DND-41 (cell line): ENCODE data around the gene TREX2.

Experiments
- ATAC-seq: fragments of 200-7000 bp; cut with Tn5 transposase; 3 replicates; pipeline ENCODE4 v1.9.1; 2021; ENCODE audit warnings: low read depth; ENCODE audit not compliant: insufficient read depth
- DNase-seq: peaks from one replicate; pipeline ENCODE4 v3.0.0-alpha.2; 2020
- H2AFZ ChIP-seq: 2 replicates; pipeline ENCODE4 v1.6.0; 2012; ENCODE audit warnings: low read depth, low read length
- H3K27ac ChIP-seq: 2 replicates; pipeline ENCODE4 v1.5.1; 2012; ENCODE audit warnings: low read length, inconsistent platforms
- H3K27me3 ChIP-seq: fragments of 200-600 bp; sonication (generic); 2 replicates; pipeline ENCODE4 v1.6.0; 2012; ENCODE audit warnings: low read length, mild to moderate bottlenecking, inconsistent platforms; ENCODE audit not compliant: insufficient read depth, poor library complexity
- H3K36me3 ChIP-seq: 2 replicates; pipeline ENCODE4 v1.5.1; 2012; ENCODE audit warnings: low read length, inconsistent platforms; ENCODE audit not compliant: insufficient read depth
- H3K4me1 ChIP-seq: 2 replicates; pipeline ENCODE4 v1.5.1; 2012; ENCODE audit warnings: mild to moderate bottlenecking, low read length; ENCODE audit not compliant: insufficient read depth
- H3K4me2 ChIP-seq: 2 replicates; pipeline ENCODE4 v1.6.0; 2012; ENCODE audit warnings: mild to moderate bottlenecking, moderate library complexity, low read length, inconsistent platforms; ENCODE audit not compliant: insufficient read depth
- H3K4me3 ChIP-seq, 2 experiments: fragments of 200-600 bp in 1 of 2; shearing (Covaris generic) in 1 of 2; 2 replicates each; pipeline ENCODE4 v1.5.1; 2012 to 2016; ENCODE audit warnings: inconsistent platforms in 2 of 2, low read length in 2 of 2, mild to moderate bottlenecking in 2 of 2, low read depth in 1 of 2, moderate library complexity in 1 of 2
- H3K79me2 ChIP-seq: 2 replicates; pipeline ENCODE4 v1.6.0; 2012; ENCODE audit warnings: low read length, inconsistent platforms; ENCODE audit not compliant: insufficient read depth
- H3K9ac ChIP-seq: 2 replicates; pipeline ENCODE4 v1.6.0; 2012; ENCODE audit warnings: low read depth, mild to moderate bottlenecking, inconsistent platforms, low read length, moderate library complexity
- H3K9me3 ChIP-seq: 2 replicates; pipeline ENCODE4 v1.5.1; 2012; ENCODE audit warnings: low read length, moderate library complexity, mild to moderate bottlenecking, inconsistent platforms; ENCODE audit not compliant: insufficient read depth, severe bottlenecking
- H4K20me1 ChIP-seq: 2 replicates; pipeline ENCODE4 v1.6.0; 2012; ENCODE audit warnings: low read length; ENCODE audit not compliant: insufficient read depth
- EZH2 ChIP-seq: IDR thresholded peaks from 3 replicates; pipeline ENCODE4 v1.6.1; 2012; ENCODE audit warnings: borderline replicate concordance, low read depth, mild to moderate bottlenecking, moderate library complexity, low read length, inconsistent platforms; ENCODE audit not compliant: severe bottlenecking
- TF ChIP-seq, protein P1 (sequence below): IDR thresholded peaks from 2 replicates; pipeline ENCODE4 v1.5.1; 2012; ENCODE audit warnings: borderline replicate concordance, low read length, moderate library complexity, mild to moderate bottlenecking; ENCODE audit not compliant: poor library complexity, severe bottlenecking; ENCODE audit errors: extremely low read depth

Gene TREX2

DNA sequence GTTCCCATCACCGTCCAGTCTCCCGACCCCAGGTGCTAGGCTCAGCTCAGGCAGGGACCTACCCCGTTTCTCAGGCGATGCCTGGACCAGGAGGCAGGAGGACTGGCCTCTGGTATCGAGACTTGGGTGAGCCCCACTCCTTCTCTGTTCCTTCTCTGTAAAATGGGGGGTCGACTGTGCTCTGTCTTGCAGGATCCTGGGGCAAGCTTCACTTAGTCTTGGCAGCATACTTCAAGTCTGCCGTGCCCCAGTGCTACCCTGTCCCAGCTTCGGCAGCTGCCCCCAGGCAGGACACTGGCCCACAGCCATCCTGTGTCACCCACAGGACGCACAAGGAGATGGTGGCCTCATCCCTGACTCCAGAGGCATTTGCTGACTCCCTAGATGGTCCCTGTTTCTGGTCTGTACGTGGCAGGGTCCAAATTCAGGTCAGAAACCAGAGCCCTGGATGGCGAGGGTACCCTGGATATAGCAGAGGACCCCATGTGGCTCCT, 31.6 kb upstream of the TREX2 start:
- Histone ChIP-seq H3K9ac (no peak overlapping the region), H3K4me1 (no peaks in the 10 kb centered on the region), H3K27ac (no peak overlapping the region), H2AFZ (no peak overlapping the region), H4K20me1 (no peaks in the 10 kb centered on the region), H3K4me2 (no peak overlapping the region), H3K9me3 (no peaks in the 10 kb centered on the region), H3K4me3 (no peak overlapping the region), H3K27me3 (no peaks in the 10 kb centered on the region), H3K79me2 (no peaks in the 10 kb centered on the region), H3K36me3 (no peaks in the 10 kb centered on the region)
- ATAC-seq (no peak), DNase-seq (no peak)
- no peak for TF ChIP-seq EZH2
- TF ChIP-seq, protein P1, sequence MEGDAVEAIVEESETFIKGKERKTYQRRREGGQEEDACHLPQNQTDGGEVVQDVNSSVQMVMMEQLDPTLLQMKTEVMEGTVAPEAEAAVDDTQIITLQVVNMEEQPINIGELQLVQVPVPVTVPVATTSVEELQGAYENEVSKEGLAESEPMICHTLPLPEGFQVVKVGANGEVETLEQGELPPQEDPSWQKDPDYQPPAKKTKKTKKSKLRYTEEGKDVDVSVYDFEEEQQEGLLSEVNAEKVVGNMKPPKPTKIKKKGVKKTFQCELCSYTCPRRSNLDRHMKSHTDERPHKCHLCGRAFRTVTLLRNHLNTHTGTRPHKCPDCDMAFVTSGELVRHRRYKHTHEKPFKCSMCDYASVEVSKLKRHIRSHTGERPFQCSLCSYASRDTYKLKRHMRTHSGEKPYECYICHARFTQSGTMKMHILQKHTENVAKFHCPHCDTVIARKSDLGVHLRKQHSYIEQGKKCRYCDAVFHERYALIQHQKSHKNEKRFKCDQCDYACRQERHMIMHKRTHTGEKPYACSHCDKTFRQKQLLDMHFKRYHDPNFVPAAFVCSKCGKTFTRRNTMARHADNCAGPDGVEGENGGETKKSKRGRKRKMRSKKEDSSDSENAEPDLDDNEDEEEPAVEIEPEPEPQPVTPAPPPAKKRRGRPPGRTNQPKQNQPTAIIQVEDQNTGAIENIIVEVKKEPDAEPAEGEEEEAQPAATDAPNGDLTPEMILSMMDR = no peak

DNA sequence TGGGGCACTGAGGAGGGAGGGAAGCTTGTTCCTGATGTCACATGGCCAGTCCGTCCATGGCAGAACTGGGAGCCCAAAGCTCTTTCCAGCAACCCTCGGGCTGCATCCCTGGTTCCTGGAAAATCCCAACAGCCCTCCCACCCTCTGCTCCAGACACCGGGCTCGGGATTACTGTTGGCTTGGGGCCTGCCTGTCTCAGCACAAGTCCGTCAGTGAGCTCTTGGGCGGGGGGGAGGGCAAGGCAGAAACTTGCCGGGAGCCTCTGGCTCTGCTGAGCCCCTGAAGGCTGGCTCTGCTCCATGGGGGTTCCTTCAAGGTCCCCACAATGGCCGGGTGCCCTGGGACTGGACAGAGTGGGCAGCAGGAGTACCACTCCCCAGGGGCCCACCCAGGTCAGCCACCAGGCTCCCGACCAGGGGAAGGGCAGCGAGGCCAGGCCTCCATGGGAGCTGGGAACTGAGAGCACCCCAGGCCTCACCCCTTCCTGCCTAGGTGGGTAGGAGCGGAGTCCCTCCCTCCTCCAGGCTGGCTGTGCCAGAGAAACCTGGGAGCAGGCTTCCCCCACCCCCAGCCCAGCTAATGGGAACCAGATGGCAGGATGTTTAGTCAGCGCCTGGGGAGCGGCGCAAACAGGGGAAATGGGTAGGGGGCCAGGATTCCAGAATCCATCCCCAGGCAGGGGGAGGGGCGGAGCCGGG, 31.0 kb upstream of the TREX2 start:
- Histone ChIP-seq H3K36me3 (no peaks in the 10 kb centered on the region), H3K4me2 (no peak overlapping the region), H3K9me3 (no peaks in the 10 kb centered on the region), H4K20me1 (no peaks in the 10 kb centered on the region), H3K79me2 (no peaks in the 10 kb centered on the region), H3K27me3 (no peaks in the 10 kb centered on the region), H3K9ac (no peak overlapping the region), H3K4me3 (no peak overlapping the region), H3K27ac (no peak overlapping the region), H3K4me1 (no peaks in the 10 kb centered on the region), H2AFZ (no peak overlapping the region)
- TF ChIP-seq, protein P1 = no peak
- no peak for TF ChIP-seq EZH2
- ATAC-seq (no peak), DNase-seq (no peak)

DNA sequence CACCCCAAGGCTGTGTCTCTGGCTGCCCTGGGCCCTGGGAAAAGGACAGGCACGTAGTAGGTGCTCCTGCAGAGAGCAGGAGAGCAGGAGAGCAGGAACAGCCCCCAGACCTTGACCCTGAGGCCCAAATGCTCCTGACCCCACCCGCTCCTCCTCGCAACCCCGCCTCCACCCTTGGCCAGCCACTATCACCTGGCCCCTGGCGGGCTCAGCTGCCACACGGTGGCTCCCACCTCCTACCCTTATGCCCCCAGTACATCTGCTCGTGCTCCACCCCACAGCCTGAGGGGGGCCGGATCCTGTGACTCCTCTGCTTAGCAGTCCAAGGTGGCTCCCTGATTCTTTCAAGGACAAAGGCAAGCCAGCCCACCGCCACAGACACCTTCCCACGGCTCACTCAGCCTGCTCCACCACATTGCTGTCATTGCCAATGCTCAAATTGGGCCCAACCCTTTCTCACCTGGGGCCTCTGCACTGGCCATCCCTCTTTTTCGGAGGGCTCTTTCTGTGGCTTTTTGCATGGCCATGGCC, 30.0 kb upstream of the TREX2 start:
- TF ChIP-seq, protein P1 = no peak
- TF ChIP-seq EZH2 = no peak
- no peak overlapping the region for H3K9ac ChIP-seq
- H3K36me3 ChIP-seq = no peaks in the 10 kb centered on the region
- H4K20me1 ChIP-seq = no peaks in the 10 kb centered on the region
- H3K9me3 ChIP-seq = no peaks in the 10 kb centered on the region
- ATAC-seq = no peak
- H3K4me2 ChIP-seq = no peak overlapping the region
- H3K27me3 ChIP-seq = no peaks in the 10 kb centered on the region
- DNase-seq = no peak
- no peak overlapping the region for H3K4me3 ChIP-seq
- H3K4me1 ChIP-seq = peaks cover 4% of the 10 kb centered on the region
- no peaks in the 10 kb centered on the region for H3K79me2 ChIP-seq
- no peak overlapping the region for H3K27ac ChIP-seq
- H2AFZ ChIP-seq = no peak overlapping the region
